Lung (tissue), 12 donors: ENCODE results near the gene USP16. TPM values are rescaled to one million over a fixed set of nuclear protein-coding genes. Genes with fewer than 3 reads are reported as not detected.

Experiments used
- ATAC-seq: fragments of 200-7000 bp; cut with Tn5 transposase; one replicate; pipeline ENCODE4 v1.9.1; 2020; ENCODE audit warnings: moderate number of reproducible peaks; ENCODE audit not compliant: insufficient read depth, low FRiP score
- DNase-seq, 3 donors: peaks; one replicate each; pipeline ENCODE4 v3.0.0-alpha.2; 2013 to 2017
- H3K27ac ChIP-seq, 2 donors: one replicate each; pipeline ENCODE4 v1.5.1; 2013; ENCODE audit warnings: mild to moderate bottlenecking in 2 of 2, moderate library complexity in 2 of 2, control low read depth in 1 of 2, inconsistent platforms in 1 of 2, low read depth in 1 of 2, low read length in 1 of 2
- H3K27me3 ChIP-seq, 3 donors: one replicate each; pipeline ENCODE4 v1.5.1; 2013; ENCODE audit warnings: low read length in 2 of 3; ENCODE audit not compliant: control insufficient read depth in 3 of 3, insufficient read depth in 3 of 3
- H3K36me3 ChIP-seq, 4 donors: one replicate each; pipeline ENCODE4 v1.5.1; 2013; ENCODE audit warnings: low read length in 4 of 4, mild to moderate bottlenecking in 1 of 4, moderate library complexity in 1 of 4; ENCODE audit not compliant: control insufficient read depth in 4 of 4, insufficient read depth in 4 of 4
- H3K4me1 ChIP-seq, 5 donors: one replicate each; pipeline ENCODE4 v1.5.1; 2013; ENCODE audit warnings: low read length in 5 of 5, mild to moderate bottlenecking in 2 of 5, moderate library complexity in 1 of 5; ENCODE audit not compliant: control insufficient read depth in 5 of 5, insufficient read depth in 5 of 5
- H3K4me3 ChIP-seq: one replicate; pipeline ENCODE4 v1.5.1; 2013; ENCODE audit warnings: mild to moderate bottlenecking, control low read depth, moderate library complexity
- H3K9ac ChIP-seq, 2 donors: one replicate each; pipeline ENCODE4 v1.5.1; 2013; ENCODE audit warnings: low read length in 2 of 2, control low read depth in 1 of 2; ENCODE audit not compliant: insufficient read depth in 1 of 2
- H3K9me3 ChIP-seq, 4 donors: one replicate each; pipeline ENCODE4 v1.5.1; 2013; ENCODE audit warnings: low read length in 3 of 4, mild to moderate bottlenecking in 1 of 4, moderate library complexity in 1 of 4; ENCODE audit not compliant: control insufficient read depth in 4 of 4, insufficient read depth in 3 of 4
- WGBS, 2 donors: extraction: QIAGEN DNeasy Blood & Tissue Kit; methylation state at CpG; one replicate each; pipeline ENCODE4 v1.1.7; 2013; 5-methylcytosine and 5-hydroxymethylcytosine counted together
- polyA plus RNA-seq, 2 donors: library from polyadenylated mRNA; stranded (reverse); fragments of 200-250 nt; gene quantifications; one replicate each; pipeline ENCODE4 v1.2.1, GENCODE V29; 2013
- total RNA-seq, 2 donors: library from RNA; depleted of rRNA in 1 of 2; stranded (reverse); fragments of >200 nt in 1 of 2; gene quantifications; one replicate each; pipeline ENCODE4 v1.2.1, GENCODE V29; 2014 to 2021
- TF ChIP-seq, protein P1 (sequence below): IDR thresholded peaks from 2 replicates; pipeline ENCODE4 v1.5.1; 2012; ENCODE audit warnings: mild to moderate bottlenecking; ENCODE audit errors: control extremely low read depth, extremely low read depth
- donor health status: control.
- donor health status: control.
- donor health status: Bipolar disorder and iron deficiency.
- donor health status: healthy.
- donor health status: DM: yes; HTN: yes; CAD: no.

USP16 gene
- total and polyA plus RNA-seq, 4 donors, result 22.7 to 42.3 (median 28.5) TPM

DNA sequence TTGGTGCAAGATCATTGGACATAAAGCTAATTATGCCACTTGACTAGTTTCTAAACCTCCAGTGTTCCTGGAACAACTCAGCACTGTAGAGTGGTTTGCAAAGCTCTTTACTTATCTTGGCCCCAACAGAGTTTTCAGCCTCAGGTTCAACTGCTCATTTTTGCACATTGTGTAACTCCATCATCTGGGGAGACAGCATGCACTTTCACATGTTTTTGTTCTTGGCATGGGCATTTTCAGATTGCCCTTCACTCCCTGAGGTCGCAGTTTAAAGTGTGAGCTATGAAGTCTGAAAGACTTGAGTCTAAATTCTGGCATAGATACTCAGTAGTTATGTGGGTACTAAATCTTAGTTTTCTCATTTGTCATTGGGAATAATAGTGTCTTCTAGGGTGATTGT lies 5.1 kb downstream of the USP16 start:
- ATAC-seq, result no peak

DNA sequence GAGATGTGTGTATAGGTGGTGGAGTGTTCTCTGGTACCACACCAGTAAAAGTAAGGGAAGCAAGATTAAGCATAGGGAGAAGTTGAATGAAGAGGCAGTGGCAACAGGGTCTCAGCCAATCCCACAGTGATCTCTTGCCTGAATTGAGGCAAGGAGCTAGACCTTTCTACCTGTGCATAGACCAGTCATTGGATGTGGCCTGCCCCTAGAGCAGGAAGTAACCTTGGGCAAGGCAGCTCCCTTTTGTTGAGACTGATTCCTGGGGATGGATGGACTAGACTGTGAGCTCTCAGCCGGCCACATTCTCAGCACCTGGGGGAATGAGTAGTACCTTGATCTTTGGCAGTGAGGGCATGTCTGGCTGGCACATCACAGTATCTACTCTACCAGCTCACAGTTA lies 6.4 kb downstream of the USP16 start:
- Histone ChIP-seq H3K9ac (no peak overlapping the region), H3K27me3 (no peaks in the 10 kb centered on the region), H3K9me3 (no peaks in the 10 kb centered on the region), H3K4me3 (no peak overlapping the region), H3K4me1 (peaks cover 0 to 6% (median 3%) of the 10 kb centered on the region in 5 donors), H3K27ac (no peak overlapping the region), H3K36me3 (peaks cover 16 to 28% (median 26%) of the 10 kb centered on the region in 4 donors)
- TF ChIP-seq, protein P1, sequence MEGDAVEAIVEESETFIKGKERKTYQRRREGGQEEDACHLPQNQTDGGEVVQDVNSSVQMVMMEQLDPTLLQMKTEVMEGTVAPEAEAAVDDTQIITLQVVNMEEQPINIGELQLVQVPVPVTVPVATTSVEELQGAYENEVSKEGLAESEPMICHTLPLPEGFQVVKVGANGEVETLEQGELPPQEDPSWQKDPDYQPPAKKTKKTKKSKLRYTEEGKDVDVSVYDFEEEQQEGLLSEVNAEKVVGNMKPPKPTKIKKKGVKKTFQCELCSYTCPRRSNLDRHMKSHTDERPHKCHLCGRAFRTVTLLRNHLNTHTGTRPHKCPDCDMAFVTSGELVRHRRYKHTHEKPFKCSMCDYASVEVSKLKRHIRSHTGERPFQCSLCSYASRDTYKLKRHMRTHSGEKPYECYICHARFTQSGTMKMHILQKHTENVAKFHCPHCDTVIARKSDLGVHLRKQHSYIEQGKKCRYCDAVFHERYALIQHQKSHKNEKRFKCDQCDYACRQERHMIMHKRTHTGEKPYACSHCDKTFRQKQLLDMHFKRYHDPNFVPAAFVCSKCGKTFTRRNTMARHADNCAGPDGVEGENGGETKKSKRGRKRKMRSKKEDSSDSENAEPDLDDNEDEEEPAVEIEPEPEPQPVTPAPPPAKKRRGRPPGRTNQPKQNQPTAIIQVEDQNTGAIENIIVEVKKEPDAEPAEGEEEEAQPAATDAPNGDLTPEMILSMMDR, result no peak
- WGBS, 2 donors, result 94 to 98% methylated on average over 1 of the region's 1 CpG
- DNase-seq (no peak), ATAC-seq (no peak)

More for the DNA sequence above, 5.1 kb downstream of the USP16 start:
- Histone ChIP-seq H3K27me3 (no peaks in the 10 kb centered on the region), H3K4me1 (peaks cover 0 to 15% (median 4%) of the 10 kb centered on the region in 5 donors), H3K27ac (no peak overlapping the region), H3K36me3 (peaks cover 14 to 25% (median 23%) of the 10 kb centered on the region in 4 donors), H3K9ac (no peak overlapping the region), H3K4me3 (no peak overlapping the region), H3K9me3 (no peaks in the 10 kb centered on the region)
- no peak for DNase-seq
- TF ChIP-seq, protein P1, result no peak
- WGBS, 2 donors, result 70 to 85% methylated on average over 1 of the region's 1 CpG

DNA sequence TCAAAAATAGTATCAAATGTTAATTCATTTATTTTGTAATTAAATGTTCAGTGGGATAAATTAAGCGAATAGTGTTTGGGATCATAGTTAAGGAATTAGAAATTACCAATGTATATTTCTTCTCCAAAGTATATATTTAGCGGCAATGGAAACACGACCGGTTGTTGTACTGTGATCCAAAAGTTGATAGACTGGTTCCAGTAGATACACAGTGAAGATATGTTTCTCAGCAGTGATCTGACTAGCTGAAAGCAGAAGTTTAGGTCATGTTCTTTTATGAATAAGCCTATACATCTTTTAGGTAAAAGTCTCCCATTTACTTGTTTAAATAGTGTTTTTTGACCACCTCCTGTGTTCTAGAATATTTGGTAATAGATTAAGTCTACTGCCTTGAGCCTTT lies 8.8 kb downstream of the USP16 start:
- H3K36me3 ChIP-seq, result peaks cover 18 to 44% (median 40%) of the 10 kb centered on the region in 4 donors

More for the DNA sequence above, 8.8 kb downstream of the USP16 start:
- Histone ChIP-seq H3K9me3 (no peaks in the 10 kb centered on the region), H3K9ac (no peak overlapping the region), H3K4me3 (no peak overlapping the region), H3K27me3 (no peaks in the 10 kb centered on the region), H3K27ac (no peak overlapping the region), H3K4me1 (peaks cover 0 to 2% (median 0%) of the 10 kb centered on the region in 5 donors)
- TF ChIP-seq, protein P1, result no peak
- 69 to 81% methylated on average over 4 of the region's 4 CpGs for WGBS, 2 donors
- ATAC-seq, result no peak
- no peak for DNase-seq
